Thyroid gland (tissue), 4 donors: ENCODE data around the gene ZSCAN25.

Experiments
- POLR2A ChIP-seq, 2 donors: fragments of 450-650 bp; IDR thresholded peaks; one replicate each; pipeline ENCODE4 v1.6.1; 2017; ENCODE audit warnings: antibody characterized with exemption in 2 of 2, mild to moderate bottlenecking in 2 of 2, moderate library complexity in 1 of 2
- TF ChIP-seq, protein P1 (sequence below), 6 experiments: fragments of 200-600 bp in 3 of 6; fragments of 450-650 bp in 3 of 6; sonication (generic) in 3 of 6; IDR thresholded peaks; one replicate each; pipeline ENCODE4 v1.5.1; 2016 to 2019; ENCODE audit warnings: antibody characterized with exemption in 6 of 6, mild to moderate bottlenecking in 2 of 6, inconsistent platforms in 1 of 6, moderate library complexity in 1 of 6

DNA sequence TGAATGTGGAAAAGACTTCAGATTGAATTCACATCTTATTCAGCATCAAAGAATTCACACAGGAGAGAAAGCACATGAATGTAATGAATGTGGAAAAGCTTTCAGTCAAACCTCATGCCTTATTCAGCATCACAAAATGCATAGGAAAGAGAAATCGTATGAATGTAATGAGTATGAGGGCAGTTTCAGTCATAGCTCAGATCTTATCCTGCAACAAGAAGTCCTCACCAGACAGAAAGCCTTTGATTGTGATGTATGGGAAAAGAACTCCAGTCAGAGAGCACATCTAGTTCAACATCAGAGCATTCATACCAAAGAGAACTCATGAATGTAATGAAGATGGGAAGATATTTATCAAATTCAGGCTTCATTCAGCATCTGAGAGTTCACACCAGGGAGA is 43.5 kb upstream of the ZSCAN25 start:
- TF ChIP-seq, protein P1, sequence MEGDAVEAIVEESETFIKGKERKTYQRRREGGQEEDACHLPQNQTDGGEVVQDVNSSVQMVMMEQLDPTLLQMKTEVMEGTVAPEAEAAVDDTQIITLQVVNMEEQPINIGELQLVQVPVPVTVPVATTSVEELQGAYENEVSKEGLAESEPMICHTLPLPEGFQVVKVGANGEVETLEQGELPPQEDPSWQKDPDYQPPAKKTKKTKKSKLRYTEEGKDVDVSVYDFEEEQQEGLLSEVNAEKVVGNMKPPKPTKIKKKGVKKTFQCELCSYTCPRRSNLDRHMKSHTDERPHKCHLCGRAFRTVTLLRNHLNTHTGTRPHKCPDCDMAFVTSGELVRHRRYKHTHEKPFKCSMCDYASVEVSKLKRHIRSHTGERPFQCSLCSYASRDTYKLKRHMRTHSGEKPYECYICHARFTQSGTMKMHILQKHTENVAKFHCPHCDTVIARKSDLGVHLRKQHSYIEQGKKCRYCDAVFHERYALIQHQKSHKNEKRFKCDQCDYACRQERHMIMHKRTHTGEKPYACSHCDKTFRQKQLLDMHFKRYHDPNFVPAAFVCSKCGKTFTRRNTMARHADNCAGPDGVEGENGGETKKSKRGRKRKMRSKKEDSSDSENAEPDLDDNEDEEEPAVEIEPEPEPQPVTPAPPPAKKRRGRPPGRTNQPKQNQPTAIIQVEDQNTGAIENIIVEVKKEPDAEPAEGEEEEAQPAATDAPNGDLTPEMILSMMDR (IDR thresholded peaks at IDR 0.05) = no peak
- no peak for TF ChIP-seq POLR2A (IDR thresholded peaks at IDR 0.05)
